GM18867 (cell line): ENCODE data around the gene CENPU.
"Not testable (repeated sequence)": the region's sequence is repeated elsewhere in the genome, so short reads cannot be mapped to it uniquely, and the experiment has no call there.

Source experiments
- ATAC-seq: cut with Tn5 transposase; IDR thresholded peaks from one replicate; pipeline ENCODE4 v1.9.1; 2021; ENCODE audit warnings: mild to moderate bottlenecking, moderate library complexity; ENCODE audit not compliant: unreplicated experiment

CENPU gene

GRCh38 chr4:184733654-184734524 is at the start of gene CENPU:
TSS of gene CENPU (minus strand) at chr4:184734096. CDS start at chr4:184734062, 34 bp downstream.
- peak; percentile 89 for ATAC-seq

GRCh38 chr4:184782731-184783373 is 49.0 kb upstream of the CENPU start:
- ATAC-seq = no peak

GRCh38 chr4:184779160-184779559 is 45.3 kb upstream of the CENPU start:
- not testable (repeated sequence) for ATAC-seq

GRCh38 chr4:184778325-184778724 is 44.4 kb upstream of the CENPU start:
- no peak for ATAC-seq

- no peak for ATAC-seq
Measured at GRCh38 chr4:184776821-184777220, 42.9 kb upstream of the CENPU start.

- no peak for ATAC-seq
Measured at GRCh38 chr4:184775854-184776555, 42.1 kb upstream of the CENPU start.

GRCh38 chr4:184774152-184774551 is 40.3 kb upstream of the CENPU start:
- no peak for ATAC-seq

GRCh38 chr4:184771416-184771815 is 37.5 kb upstream of the CENPU start:
- ATAC-seq = no peak

GRCh38 chr4:184769141-184769765 is 35.4 kb upstream of the CENPU start:
- ATAC-seq = no peak

- ATAC-seq = no peak
Measured at GRCh38 chr4:184768296-184768695, 34.4 kb upstream of the CENPU start.

GRCh38 chr4:184766446-184766845 is 32.5 kb upstream of the CENPU start:
- ATAC-seq = no peak

- no peak for ATAC-seq
Measured at GRCh38 chr4:184765473-184766340, 31.8 kb upstream of the CENPU start.

GRCh38 chr4:184764601-184765000 is 30.7 kb upstream of the CENPU start:
- ATAC-seq = no peak

GRCh38 chr4:184763150-184763780 is 29.4 kb upstream of the CENPU start:
- ATAC-seq = no peak

- peak; percentile 96 for ATAC-seq
Measured at GRCh38 chr4:184762100-184762499, 28.2 kb upstream of the CENPU start.

GRCh38 chr4:184760681-184761080 is 26.8 kb upstream of the CENPU start:
- ATAC-seq = no peak

GRCh38 chr4:184757810-184758209 is 23.9 kb upstream of the CENPU start:
- ATAC-seq = no peak

- no peak for ATAC-seq
Measured at GRCh38 chr4:184756399-184756798, 22.5 kb upstream of the CENPU start.

- ATAC-seq = no peak
Measured at GRCh38 chr4:184755278-184755677, 21.4 kb upstream of the CENPU start.
